Measurements from ENCODE around the gene PSMB9.

The PSMB9 gene

GRCh38 chr6:32827025-32827424 is 27.0 kb upstream of the PSMB9 start:
- Histone ChIP-seq H3F3A (ENCODE audit: control insufficient read depth, insufficient read depth) (no peaks in the 10 kb centered on the region; the same call in 1 of the 2 replicates), H3K4me2 (ENCODE audit: low read length) (no peak overlapping the region), H3K27ac (ENCODE audit: low read depth, low read length) (no peak overlapping the region), H4K20me1 (ENCODE audit: control insufficient read depth, insufficient read depth, low read depth, low read length) (no peaks in the 10 kb centered on the region), H3K4me1 (ENCODE audit: control insufficient read depth, low read length) (peaks cover 1% of the 10 kb centered on the region), H3K9me3 (ENCODE audit: control insufficient read depth, insufficient read depth, low read length) (no peaks in the 10 kb centered on the region), H3K79me2 (ENCODE audit: control insufficient read depth, low read length) (no peaks in the 10 kb centered on the region), H3K9me2 (replicated peaks; ENCODE audit: control insufficient read depth, low read length) (no peaks in the 10 kb centered on the region), H3K27me3 (ENCODE audit: control insufficient read depth, low read length) (no peaks in the 10 kb centered on the region), H3K4me3 (ENCODE audit: low read length) (no peak overlapping the region), H3K36me3 (ENCODE audit: control insufficient read depth, low read length) (peaks cover 37% of the 10 kb centered on the region)
- TF ChIP-seq EZH2phosphoT487 (IDR thresholded peaks at IDR 0.05; ENCODE audit: borderline replicate concordance, low read length), result no peak

GRCh38 chr6:32829495-32829894 is 24.5 kb upstream of the PSMB9 start:
- TF ChIP-seq CTCF (IDR thresholded peaks at IDR 0.05; ENCODE audit: low read depth, low read length, poor library complexity, severe bottlenecking), result no peak
- TF ChIP-seq EZH2phosphoT487 (IDR thresholded peaks at IDR 0.05; ENCODE audit: borderline replicate concordance, low read length), result no peak
- H3K79me2 ChIP-seq (ENCODE audit: control insufficient read depth, low read length), result no peaks in the 10 kb centered on the region
- peaks cover 57% of the 10 kb centered on the region for H3K36me3 ChIP-seq (ENCODE audit: control insufficient read depth, low read length)
- H3K9me2 ChIP-seq (replicated peaks; ENCODE audit: control insufficient read depth, low read length), result no peaks in the 10 kb centered on the region
- H3F3A ChIP-seq (ENCODE audit: control insufficient read depth, insufficient read depth), result no peaks in the 10 kb centered on the region; the same call in 1 of the 2 replicates
- no peak overlapping the region for H3K4me3 ChIP-seq (ENCODE audit: low read length)
- H4K20me1 ChIP-seq (ENCODE audit: control insufficient read depth, insufficient read depth, low read depth, low read length), result no peaks in the 10 kb centered on the region
- no peaks in the 10 kb centered on the region for H3K4me1 ChIP-seq (ENCODE audit: control insufficient read depth, low read length)
- no peak overlapping the region for H3K27ac ChIP-seq (ENCODE audit: low read depth, low read length)
- no peaks in the 10 kb centered on the region for H3K9me3 ChIP-seq (ENCODE audit: control insufficient read depth, insufficient read depth, low read length)
- no peaks in the 10 kb centered on the region for H3K27me3 ChIP-seq (ENCODE audit: control insufficient read depth, low read length)
- no peak overlapping the region for H3K4me2 ChIP-seq (ENCODE audit: low read length)

- Histone ChIP-seq H3K9me3 (ENCODE audit: control insufficient read depth, insufficient read depth, low read length) (no peaks in the 10 kb centered on the region), H3K79me2 (ENCODE audit: control insufficient read depth, low read length) (no peaks in the 10 kb centered on the region), H3K4me3 (ENCODE audit: low read length) (no peak overlapping the region), H3F3A (ENCODE audit: control insufficient read depth, insufficient read depth) (no peaks in the 10 kb centered on the region), H3K4me1 (ENCODE audit: control insufficient read depth, low read length) (no peaks in the 10 kb centered on the region), H3K9me2 (replicated peaks; ENCODE audit: control insufficient read depth, low read length) (no peaks in the 10 kb centered on the region), H3K27me3 (ENCODE audit: control insufficient read depth, low read length) (no peaks in the 10 kb centered on the region), H3K27ac (ENCODE audit: low read depth, low read length) (no peak overlapping the region), H4K20me1 (ENCODE audit: control insufficient read depth, insufficient read depth, low read depth, low read length) (no peaks in the 10 kb centered on the region), H3K4me2 (ENCODE audit: low read length) (no peak overlapping the region), H3K36me3 (ENCODE audit: control insufficient read depth, low read length) (peaks cover 62% of the 10 kb centered on the region)
- TF ChIP-seq CTCF (IDR thresholded peaks at IDR 0.05; ENCODE audit: low read depth, low read length, poor library complexity, severe bottlenecking) (no peak), EZH2phosphoT487 (IDR thresholded peaks at IDR 0.05; ENCODE audit: borderline replicate concordance, low read length) (no peak)
Observed at GRCh38 chr6:32830017-32830416, 24.0 kb upstream of the PSMB9 start.

GRCh38 chr6:32830936-32831335 is 23.1 kb upstream of the PSMB9 start:
- Histone ChIP-seq H3F3A (ENCODE audit: control insufficient read depth, insufficient read depth) (no peaks in the 10 kb centered on the region), H4K20me1 (ENCODE audit: control insufficient read depth, insufficient read depth, low read depth, low read length) (no peaks in the 10 kb centered on the region), H3K27me3 (ENCODE audit: control insufficient read depth, low read length) (no peaks in the 10 kb centered on the region), H3K79me2 (ENCODE audit: control insufficient read depth, low read length) (no peaks in the 10 kb centered on the region), H3K4me1 (ENCODE audit: control insufficient read depth, low read length) (no peaks in the 10 kb centered on the region), H3K27ac (ENCODE audit: low read depth, low read length) (no peak overlapping the region), H3K36me3 (ENCODE audit: control insufficient read depth, low read length) (peaks cover 71% of the 10 kb centered on the region), H3K9me3 (ENCODE audit: control insufficient read depth, insufficient read depth, low read length) (no peaks in the 10 kb centered on the region), H3K4me2 (ENCODE audit: low read length) (no peak overlapping the region), H3K4me3 (ENCODE audit: low read length) (no peak overlapping the region), H3K9me2 (replicated peaks; ENCODE audit: control insufficient read depth, low read length) (no peaks in the 10 kb centered on the region)
- TF ChIP-seq CTCF (IDR thresholded peaks at IDR 0.05; ENCODE audit: low read depth, low read length, poor library complexity, severe bottlenecking) (no peak), EZH2phosphoT487 (IDR thresholded peaks at IDR 0.05; ENCODE audit: borderline replicate concordance, low read length) (no peak)
